ENCODE data around the gene PTDSS2.
A peak's percentile ranks its signal among the peaks of the same experiment; 100 is the strongest.

PTDSS2 gene

GRCh38 chr11:533586-534395, 83.7 kb downstream of the PTDSS2 start:
- DNase-seq, result no peak

DNA sequence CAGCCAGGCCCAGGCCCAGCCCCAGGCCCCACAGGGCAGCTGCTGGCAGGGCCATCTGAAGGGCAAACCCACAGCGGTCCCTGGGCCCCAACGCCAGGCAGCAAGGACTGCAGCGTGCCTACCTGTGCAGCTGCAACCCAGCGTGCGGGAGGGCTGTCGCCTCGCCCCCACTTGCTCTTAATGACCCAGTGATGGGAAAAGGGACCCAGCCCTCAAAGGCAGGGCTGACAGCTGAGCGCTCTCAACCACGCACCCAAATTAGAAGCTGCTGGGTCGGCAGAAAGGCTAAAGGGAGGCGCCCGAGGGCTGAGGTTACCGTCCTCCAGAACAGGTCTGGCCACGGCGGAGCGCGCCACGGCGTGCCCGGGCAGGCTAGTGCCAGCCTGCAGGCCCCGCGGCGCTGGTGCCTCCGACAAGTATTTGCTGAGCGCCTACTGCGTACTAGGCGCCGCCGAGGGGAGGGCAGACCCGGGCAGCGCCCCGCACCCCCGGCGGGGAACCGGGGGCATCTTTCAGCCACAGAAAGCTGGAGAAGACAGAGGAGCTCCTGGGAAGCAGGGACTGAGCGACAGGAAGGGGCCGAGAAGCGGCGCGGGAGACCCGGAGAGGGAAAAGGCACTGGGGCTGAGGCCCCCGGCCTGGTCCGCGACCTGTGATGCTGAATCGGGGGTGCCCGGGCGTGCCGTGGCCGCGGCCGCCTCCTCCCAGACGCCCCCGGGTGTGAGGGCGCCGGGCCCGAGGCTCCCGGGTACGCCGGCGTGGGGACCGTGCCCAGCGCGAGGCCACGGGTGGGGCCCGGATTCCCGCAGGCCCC, 84.5 kb downstream of the PTDSS2 start:
- DNase-seq, result peak; percentile 29

- no peak for DNase-seq
These were observed 85.1 kb downstream of the PTDSS2 start for GRCh38 chr11:535210-535518.

- DNase-seq, result peak; percentile 93
These were observed 85.7 kb downstream of the PTDSS2 start, which contains the start of gene HRAS for GRCh38 chr11:535519-536454. Gene HRAS, minus strand, starts transcription at chr11:535576.

GRCh38 chr11:536841-537621, 87.0 kb downstream of the PTDSS2 start, which contains the start of gene LRRC56:
Gene LRRC56, plus strand, starts transcription at chr11:537527. Its CDS starts 3,158 bp downstream, at chr11:540685.
- peak; percentile 89 for DNase-seq

- DNase-seq, result no peak
These were observed 87.7 kb downstream of the PTDSS2 start for GRCh38 chr11:537622-538430.

GRCh38 chr11:538431-539051, 88.5 kb downstream of the PTDSS2 start:
- DNase-seq, result no peak

DNA sequence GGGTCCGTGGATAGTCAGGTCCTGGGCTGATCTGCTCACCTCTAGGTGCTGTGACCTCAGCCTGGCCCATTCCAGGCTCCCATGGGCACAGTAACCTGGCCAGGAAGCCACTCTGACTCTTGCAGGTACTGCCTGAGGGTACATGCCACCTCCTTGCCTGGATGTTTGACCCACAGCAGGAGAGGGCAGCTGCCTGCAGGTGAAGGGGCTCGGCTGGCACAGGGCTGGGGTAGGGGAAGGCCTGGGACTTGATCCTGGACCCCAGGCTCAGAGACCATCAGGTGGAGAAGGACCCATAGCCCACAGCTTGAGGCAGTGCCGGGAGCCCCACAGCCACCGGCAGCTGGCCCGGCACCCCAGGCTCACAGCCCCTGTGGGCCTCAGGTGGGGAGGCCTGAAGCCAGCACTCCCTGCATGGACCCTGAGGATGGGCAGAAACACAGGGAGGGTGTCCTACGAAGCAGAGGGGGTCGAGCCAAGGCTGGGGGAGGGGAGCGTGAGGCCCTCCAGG, 89.9 kb downstream of the PTDSS2 start:
- DNase-seq, result no peak
